Measurements from ENCODE around the gene TNFRSF11A.

Gene TNFRSF11A

GRCh38 chr18:62418258-62418657 lies 93.1 kb downstream of the TNFRSF11A start:
- Histone ChIP-seq H2BK15ac (ENCODE audit: low read length) (no peak overlapping the region), H2BK5ac (ENCODE audit: low read length) (no peak overlapping the region), H3K4ac (ENCODE audit: low read length) (no peak overlapping the region), H3K79me1 (ENCODE audit: low read depth, low read length) (no peaks in the 10 kb centered on the region), H2BK12ac (ENCODE audit: low read length) (no peak overlapping the region), H4K8ac (ENCODE audit: low read depth, low read length) (no peak overlapping the region), H3K9ac (ENCODE audit: low read depth, low read length, poor library complexity) (no peak overlapping the region), H2BK120ac (ENCODE audit: low read depth, low read length) (no peak overlapping the region), H3K23ac (ENCODE audit: low read depth, low read length, poor library complexity) (no peak overlapping the region), H3K4me2 (ENCODE audit: insufficient read depth, low read length, poor library complexity, severe bottlenecking) (no peak overlapping the region), H3K36me3 (replicated peaks in 1 of 2; ENCODE audit: control insufficient read depth in 2 of 2, insufficient read depth in 2 of 2, low read length in 2 of 2) (no peaks in the 10 kb centered on the region), H2AK5ac (ENCODE audit: low read depth, low read length) (no peak overlapping the region), H3K18ac (ENCODE audit: low read length) (no peak overlapping the region), H2AFZ (ENCODE audit: low read length) (no peak overlapping the region), H3K4me1 (ENCODE audit: control insufficient read depth in 2 of 2, insufficient read depth in 1 of 2, low read depth in 1 of 2, low read length in 2 of 2) (no peaks in the 10 kb centered on the region), H3K14ac (ENCODE audit: low read length) (no peak overlapping the region), H3K9me3 (replicated peaks in 1 of 2; ENCODE audit: control insufficient read depth in 2 of 2, insufficient read depth in 1 of 2, low read depth in 1 of 2, low read length in 2 of 2) (peaks cover 0 to 2% of the 10 kb centered on the region in 2 donors), H3K27me3 (ENCODE audit: control insufficient read depth in 3 of 3, insufficient read depth in 3 of 3, low read depth in 1 of 3, low read length in 3 of 3) (no peaks in the 10 kb centered on the region), H4K91ac (ENCODE audit: low read depth, low read length, poor library complexity) (no peak overlapping the region), H3K27ac (replicated peaks; ENCODE audit: low read length) (no peak overlapping the region), H3K4me3 (ENCODE audit: low read length in 2 of 2) (peak overlapping the region in 1 of 2 donors; percentile 32)
- DNase-seq (ENCODE audit: low spot score): no peak
- WGBS, 2 donors (ENCODE audit: extremely low coverage in 2 of 2, insufficient read length in 2 of 2, insufficient replicate concordance in 1 of 2): no CpG with 5 or more reads among the region's 1 CpG

GRCh38 chr18:62420151-62420512 lies 95.0 kb downstream of the TNFRSF11A start:
- no peaks in the 10 kb centered on the region for H3K27me3 ChIP-seq (ENCODE audit: control insufficient read depth in 3 of 3, insufficient read depth in 3 of 3, low read depth in 1 of 3, low read length in 3 of 3)
- no peak overlapping the region for H2BK15ac ChIP-seq (ENCODE audit: low read length)
- no peak overlapping the region for H3K23ac ChIP-seq (ENCODE audit: low read depth, low read length, poor library complexity)
- no peak overlapping the region for H3K4ac ChIP-seq (ENCODE audit: low read length)
- no peak overlapping the region for H3K27ac ChIP-seq (replicated peaks; ENCODE audit: low read length)
- H3K79me1 ChIP-seq (ENCODE audit: low read depth, low read length): no peaks in the 10 kb centered on the region
- H3K4me3 ChIP-seq (ENCODE audit: low read length in 2 of 2): no peak overlapping the region
- WGBS, 2 donors (ENCODE audit: extremely low coverage in 2 of 2, insufficient read length in 2 of 2, insufficient replicate concordance in 1 of 2): no CpG with 5 or more reads among the region's 3 CpGs
- no peak overlapping the region for H3K9ac ChIP-seq (ENCODE audit: low read depth, low read length, poor library complexity)
- no peak overlapping the region for H3K4me2 ChIP-seq (ENCODE audit: insufficient read depth, low read length, poor library complexity, severe bottlenecking)
- no peak overlapping the region for H2AFZ ChIP-seq (ENCODE audit: low read length)
- no peak overlapping the region for H2AK5ac ChIP-seq (ENCODE audit: low read depth, low read length)
- no peak overlapping the region for H2BK12ac ChIP-seq (ENCODE audit: low read length)
- H3K14ac ChIP-seq (ENCODE audit: low read length): no peak overlapping the region
- peaks cover 0 to 2% of the 10 kb centered on the region in 2 donors for H3K9me3 ChIP-seq (replicated peaks in 1 of 2; ENCODE audit: control insufficient read depth in 2 of 2, insufficient read depth in 1 of 2, low read depth in 1 of 2, low read length in 2 of 2)
- no peak overlapping the region for H4K91ac ChIP-seq (ENCODE audit: low read depth, low read length, poor library complexity)
- no peaks in the 10 kb centered on the region for H3K36me3 ChIP-seq (replicated peaks in 1 of 2; ENCODE audit: control insufficient read depth in 2 of 2, insufficient read depth in 2 of 2, low read length in 2 of 2)
- no peak overlapping the region for H2BK5ac ChIP-seq (ENCODE audit: low read length)
- H2BK120ac ChIP-seq (ENCODE audit: low read depth, low read length): no peak overlapping the region
- H3K18ac ChIP-seq (ENCODE audit: low read length): no peak overlapping the region
- no peaks in the 10 kb centered on the region for H3K4me1 ChIP-seq (ENCODE audit: control insufficient read depth in 2 of 2, insufficient read depth in 1 of 2, low read depth in 1 of 2, low read length in 2 of 2)
- no peak for DNase-seq (ENCODE audit: low spot score)
- H4K8ac ChIP-seq (ENCODE audit: low read depth, low read length): no peak overlapping the region

DNA sequence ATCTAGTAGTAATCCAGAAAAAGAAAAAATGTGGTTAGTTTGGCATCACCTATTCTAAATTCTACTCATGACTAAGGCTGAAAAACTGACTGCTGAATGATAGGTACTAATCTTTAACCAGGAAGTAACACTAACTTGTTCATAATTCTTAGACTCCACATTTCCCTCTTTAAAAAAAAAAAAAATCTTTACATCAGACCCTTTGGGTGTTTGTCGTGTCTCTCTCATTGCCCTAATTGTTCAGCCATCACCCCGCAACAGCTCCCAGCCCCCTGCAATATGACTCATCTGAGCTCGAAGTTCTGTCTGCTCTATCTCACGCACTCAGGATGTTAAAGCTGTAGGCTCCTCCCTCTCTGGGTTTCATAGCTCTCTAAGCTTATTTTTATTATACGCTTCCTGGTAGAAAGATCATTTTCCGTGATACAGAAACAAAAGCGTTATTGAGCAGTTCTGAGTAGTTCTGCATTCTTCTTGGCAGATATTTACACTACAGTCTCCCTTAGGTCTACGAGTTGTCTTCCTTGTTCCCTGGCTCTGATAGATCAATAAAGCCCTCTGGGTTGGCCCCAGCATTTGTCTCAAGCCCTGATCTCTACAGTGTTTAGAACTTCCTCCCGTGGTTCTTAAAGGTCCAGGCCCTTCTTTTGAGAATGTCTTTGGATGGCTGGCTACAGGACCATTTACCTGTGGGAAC lies 95.6 kb downstream of the TNFRSF11A start:
- H3K9me3 ChIP-seq (replicated peaks in 1 of 2; ENCODE audit: control insufficient read depth in 2 of 2, insufficient read depth in 1 of 2, low read depth in 1 of 2, low read length in 2 of 2): peaks cover 0 to 2% of the 10 kb centered on the region in 2 donors
- no peak overlapping the region for H2BK5ac ChIP-seq (ENCODE audit: low read length)
- no peak overlapping the region for H3K23ac ChIP-seq (ENCODE audit: low read depth, low read length, poor library complexity)
- H3K36me3 ChIP-seq (replicated peaks in 1 of 2; ENCODE audit: control insufficient read depth in 2 of 2, insufficient read depth in 2 of 2, low read length in 2 of 2): no peaks in the 10 kb centered on the region
- no peak overlapping the region for H2BK120ac ChIP-seq (ENCODE audit: low read depth, low read length)
- H3K4ac ChIP-seq (ENCODE audit: low read length): no peak overlapping the region
- no peak overlapping the region for H4K8ac ChIP-seq (ENCODE audit: low read depth, low read length)
- no CpG with 5 or more reads among the region's 9 CpGs for WGBS, 2 donors (ENCODE audit: extremely low coverage in 2 of 2, insufficient read length in 2 of 2, insufficient replicate concordance in 1 of 2)
- no peak overlapping the region for H3K18ac ChIP-seq (ENCODE audit: low read length)
- H2BK15ac ChIP-seq (ENCODE audit: low read length): no peak overlapping the region
- no peak overlapping the region for H3K4me3 ChIP-seq (ENCODE audit: low read length in 2 of 2)
- no peak overlapping the region for H2AK5ac ChIP-seq (ENCODE audit: low read depth, low read length)
- H2BK12ac ChIP-seq (ENCODE audit: low read length): no peak overlapping the region
- H3K9ac ChIP-seq (ENCODE audit: low read depth, low read length, poor library complexity): no peak overlapping the region
- H3K27me3 ChIP-seq (ENCODE audit: control insufficient read depth in 3 of 3, insufficient read depth in 3 of 3, low read depth in 1 of 3, low read length in 3 of 3): no peaks in the 10 kb centered on the region
- H3K27ac ChIP-seq (replicated peaks; ENCODE audit: low read length): no peak overlapping the region
- H3K14ac ChIP-seq (ENCODE audit: low read length): no peak overlapping the region
- no peaks in the 10 kb centered on the region for H3K4me1 ChIP-seq (ENCODE audit: control insufficient read depth in 2 of 2, insufficient read depth in 1 of 2, low read depth in 1 of 2, low read length in 2 of 2)
- no peak overlapping the region for H4K91ac ChIP-seq (ENCODE audit: low read depth, low read length, poor library complexity)
- peak overlapping the region; percentile 33 for H2AFZ ChIP-seq (ENCODE audit: low read length)
- DNase-seq (ENCODE audit: low spot score): no peak
- no peaks in the 10 kb centered on the region for H3K79me1 ChIP-seq (ENCODE audit: low read depth, low read length)
- H3K4me2 ChIP-seq (ENCODE audit: insufficient read depth, low read length, poor library complexity, severe bottlenecking): no peak overlapping the region

- Histone ChIP-seq H4K8ac (ENCODE audit: low read depth, low read length) (no peak overlapping the region), H3K9ac (ENCODE audit: low read depth, low read length, poor library complexity) (no peak overlapping the region), H2AK5ac (ENCODE audit: low read depth, low read length) (no peak overlapping the region), H3K4ac (ENCODE audit: low read length) (no peak overlapping the region), H3K36me3 (replicated peaks in 1 of 2; ENCODE audit: control insufficient read depth in 2 of 2, insufficient read depth in 2 of 2, low read length in 2 of 2) (no peaks in the 10 kb centered on the region), H2AFZ (ENCODE audit: low read length) (peak overlapping the region; percentile 81), H3K27ac (replicated peaks; ENCODE audit: low read length) (no peak overlapping the region), H3K4me3 (ENCODE audit: low read length in 2 of 2) (peak overlapping the region in 1 of 2 donors; percentile 34), H3K4me1 (ENCODE audit: control insufficient read depth in 2 of 2, insufficient read depth in 1 of 2, low read depth in 1 of 2, low read length in 2 of 2) (no peaks in the 10 kb centered on the region), H2BK5ac (ENCODE audit: low read length) (no peak overlapping the region), H3K23ac (ENCODE audit: low read depth, low read length, poor library complexity) (no peak overlapping the region), H4K91ac (ENCODE audit: low read depth, low read length, poor library complexity) (no peak overlapping the region), H3K27me3 (ENCODE audit: control insufficient read depth in 3 of 3, insufficient read depth in 3 of 3, low read depth in 1 of 3, low read length in 3 of 3) (peaks cover 0 to 6% (median 0%) of the 10 kb centered on the region in 3 experiments), H3K4me2 (ENCODE audit: insufficient read depth, low read length, poor library complexity, severe bottlenecking) (peak overlapping the region; percentile 46), H3K14ac (ENCODE audit: low read length) (no peak overlapping the region), H2BK120ac (ENCODE audit: low read depth, low read length) (no peak overlapping the region), H3K79me1 (ENCODE audit: low read depth, low read length) (no peaks in the 10 kb centered on the region), H2BK12ac (ENCODE audit: low read length) (no peak overlapping the region), H3K18ac (ENCODE audit: low read length) (no peak overlapping the region), H2BK15ac (ENCODE audit: low read length) (no peak overlapping the region), H3K9me3 (replicated peaks in 1 of 2; ENCODE audit: control insufficient read depth in 2 of 2, insufficient read depth in 1 of 2, low read depth in 1 of 2, low read length in 2 of 2) (no peaks in the 10 kb centered on the region)
- no CpG with 5 or more reads among the region's 14 CpGs for WGBS, 2 donors (ENCODE audit: extremely low coverage in 2 of 2, insufficient read length in 2 of 2, insufficient replicate concordance in 1 of 2)
- peak; percentile 77 for DNase-seq (ENCODE audit: low spot score)
Measured at GRCh38 chr18:62425465-62426190, 100.5 kb downstream of the TNFRSF11A start.

Data from neuronal stem cell (in vitro differentiated cells).